Activated CD4-positive, alpha-beta T cell treated with anti-CD3 and anti-CD28 coated beads for 1 hour (primary cell): ENCODE data around the gene VEGFA.

Source experiments
- DNase-seq: peaks from one replicate; pipeline ENCODE4 v3.0.0-alpha.2; 2020

Gene VEGFA

GRCh38 chr6:43769526-43770371 is at the start of gene VEGFA:
Gene VEGFA, plus strand, starts transcription at chr6:43770211.
- peak; percentile 80 for DNase-seq

- DNase-seq, result no peak
These were observed 49.0 kb upstream of the VEGFA start for GRCh38 chr6:43720999-43721398.

GRCh38 chr6:43722920-43723545 is 47.0 kb upstream of the VEGFA start:
- no peak for DNase-seq

- peak; percentile 49 for DNase-seq
These were observed 46.2 kb upstream of the VEGFA start for GRCh38 chr6:43723737-43724295.

GRCh38 chr6:43724354-43724753 is 45.7 kb upstream of the VEGFA start:
- DNase-seq, result no peak

- peak; percentile 31 for DNase-seq
These were observed 44.9 kb upstream of the VEGFA start for GRCh38 chr6:43724914-43725642.

- no peak for DNase-seq
These were observed 44.1 kb upstream of the VEGFA start for GRCh38 chr6:43725643-43726580.

GRCh38 chr6:43727634-43728033 is 42.4 kb upstream of the VEGFA start:
- no peak for DNase-seq

- no peak for DNase-seq
These were observed 41.4 kb upstream of the VEGFA start for GRCh38 chr6:43728586-43728985.

GRCh38 chr6:43729537-43729936 is 40.5 kb upstream of the VEGFA start:
- no peak for DNase-seq

GRCh38 chr6:43730634-43731033 is 39.4 kb upstream of the VEGFA start:
- DNase-seq, result no peak

GRCh38 chr6:43733471-43734293 is 36.3 kb upstream of the VEGFA start:
- no peak for DNase-seq

GRCh38 chr6:43734294-43734665 is 35.7 kb upstream of the VEGFA start:
- DNase-seq, result no peak

GRCh38 chr6:43735642-43736199 is 34.3 kb upstream of the VEGFA start:
- no peak for DNase-seq

- no peak for DNase-seq
These were observed 33.7 kb upstream of the VEGFA start for GRCh38 chr6:43736211-43736786.

- DNase-seq, result no peak
These were observed 33.2 kb upstream of the VEGFA start for GRCh38 chr6:43736844-43737243.

GRCh38 chr6:43737272-43738081 is 32.5 kb upstream of the VEGFA start:
- no peak for DNase-seq

- no peak for DNase-seq
These were observed 31.7 kb upstream of the VEGFA start for GRCh38 chr6:43738267-43738676.

- no peak for DNase-seq
These were observed 31.0 kb upstream of the VEGFA start for GRCh38 chr6:43738877-43739641.
